ENCODE results near the gene SLC35A5. TPM values are rescaled to one million over a fixed set of nuclear protein-coding genes. Genes with fewer than 3 reads are reported as not detected.
A peak's percentile ranks its signal among the peaks of the same experiment; 100 is the strongest.

The SLC35A5 gene
- polyA plus RNA-seq, 3 donors: 60.8 to 70.5 (median 67.5) TPM

DNA sequence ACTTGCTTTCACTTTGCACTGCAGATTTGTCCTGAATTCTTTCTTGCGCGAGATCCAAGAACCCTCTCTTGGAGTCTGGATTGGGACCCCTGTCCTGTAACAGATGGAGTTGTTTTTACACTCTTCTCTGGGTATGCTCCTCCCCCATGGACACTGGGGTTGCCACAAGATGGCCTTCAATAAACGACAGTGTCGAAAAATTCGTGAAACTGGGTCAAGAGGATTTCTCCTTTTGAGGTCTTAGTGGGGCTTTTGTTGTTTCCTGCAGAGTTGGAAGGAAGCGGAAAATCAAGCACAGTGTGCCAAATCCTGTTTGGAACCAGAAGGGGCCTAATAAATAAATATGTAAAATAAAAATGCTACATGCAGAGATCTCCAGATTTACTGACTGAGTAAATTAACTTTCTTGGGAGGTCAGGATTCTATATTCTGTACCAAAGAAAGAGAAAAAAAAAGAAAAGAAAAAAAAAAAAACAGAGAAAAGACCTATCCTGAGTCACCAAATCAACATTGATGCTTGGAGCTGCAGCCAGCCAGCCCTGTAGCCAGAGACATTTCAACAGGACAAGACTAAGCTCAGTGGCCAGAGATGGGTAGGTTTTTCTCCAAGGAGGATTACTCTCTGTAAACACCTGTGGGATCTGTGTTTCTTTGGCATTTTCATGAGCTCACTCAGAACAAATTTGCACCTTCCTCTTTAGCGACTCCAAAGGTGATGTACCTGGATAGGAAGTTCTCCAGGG, 54.3 kb downstream of the SLC35A5 start:
- DNase-seq: no peak

DNA sequence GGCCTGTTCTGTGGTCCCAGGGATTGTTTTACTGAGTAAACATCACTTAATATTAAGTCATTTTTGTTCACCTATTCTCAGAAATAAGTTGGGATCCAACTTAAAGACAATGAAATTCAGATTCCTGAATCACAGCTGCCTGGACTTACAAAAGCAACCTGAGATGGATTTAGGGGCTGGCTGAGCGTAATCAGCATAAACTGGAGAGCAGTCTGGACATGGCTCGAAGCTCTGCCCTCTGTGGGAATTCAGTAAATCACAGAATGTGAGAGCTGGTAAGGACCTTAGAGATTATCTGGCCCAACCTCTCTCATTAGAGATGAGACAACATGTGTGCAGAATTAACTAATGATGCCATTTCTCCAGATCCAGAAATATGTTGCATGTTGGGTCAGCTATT, 55.4 kb downstream of the SLC35A5 start:
- DNase-seq: no peak

DNA sequence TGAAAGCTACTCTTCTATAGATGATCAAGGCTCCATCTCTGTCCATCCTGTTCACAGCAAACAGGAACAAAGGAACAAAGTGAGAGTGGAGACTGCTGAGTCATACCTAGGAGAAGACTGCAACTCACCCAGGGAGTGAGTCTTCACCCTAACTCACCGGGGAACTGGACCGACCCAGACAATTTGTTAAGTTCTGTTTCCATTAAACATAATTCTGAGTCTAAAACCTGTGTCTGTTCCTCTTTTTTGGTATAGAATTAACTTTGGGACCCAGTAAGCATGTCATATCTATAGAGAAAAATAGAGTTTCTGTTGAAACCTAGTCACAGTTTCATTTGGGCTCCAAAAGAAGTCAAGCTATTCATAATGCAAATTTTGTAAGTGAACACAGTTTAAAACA, 57.5 kb downstream of the SLC35A5 start:
- no peak for DNase-seq

DNA sequence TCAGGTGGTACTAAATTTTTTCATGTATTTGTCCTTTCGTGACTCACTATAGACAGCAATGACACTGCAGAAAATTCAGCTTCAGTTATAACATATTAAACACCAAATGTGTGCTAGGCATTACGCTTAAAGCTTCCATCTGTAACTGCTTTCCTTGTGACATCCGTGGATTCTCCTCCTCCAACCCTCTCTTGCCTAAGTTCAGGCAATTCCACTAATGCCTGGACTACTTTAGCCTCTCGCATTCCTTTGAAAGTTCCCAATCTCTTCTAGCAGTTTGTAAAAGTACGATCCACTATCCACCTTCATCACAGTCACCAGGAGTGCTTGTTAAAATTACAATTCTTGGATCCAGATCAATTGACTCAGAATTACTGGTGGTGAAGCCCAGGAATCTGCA, 61.4 kb downstream of the SLC35A5 start:
- DNase-seq: no peak

DNA sequence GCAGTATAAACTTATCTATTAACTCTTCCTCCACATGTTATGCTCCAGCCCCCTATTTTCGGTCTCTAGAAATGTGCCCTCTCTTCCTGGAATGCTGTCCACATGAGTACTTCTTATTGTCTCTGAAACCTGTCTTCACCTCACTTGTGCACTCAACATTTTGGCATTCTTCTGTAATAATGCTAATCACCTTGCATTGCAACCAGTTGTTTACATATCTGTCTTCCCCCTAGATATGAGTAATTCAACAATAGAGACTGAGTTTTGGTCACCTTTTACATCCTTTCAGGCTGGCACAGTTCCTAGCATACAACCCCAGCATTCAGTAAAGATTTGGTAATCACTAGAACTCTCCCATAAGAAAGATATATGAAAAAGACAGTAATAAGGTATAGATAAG, 61.9 kb downstream of the SLC35A5 start:
- no peak for DNase-seq

DNA sequence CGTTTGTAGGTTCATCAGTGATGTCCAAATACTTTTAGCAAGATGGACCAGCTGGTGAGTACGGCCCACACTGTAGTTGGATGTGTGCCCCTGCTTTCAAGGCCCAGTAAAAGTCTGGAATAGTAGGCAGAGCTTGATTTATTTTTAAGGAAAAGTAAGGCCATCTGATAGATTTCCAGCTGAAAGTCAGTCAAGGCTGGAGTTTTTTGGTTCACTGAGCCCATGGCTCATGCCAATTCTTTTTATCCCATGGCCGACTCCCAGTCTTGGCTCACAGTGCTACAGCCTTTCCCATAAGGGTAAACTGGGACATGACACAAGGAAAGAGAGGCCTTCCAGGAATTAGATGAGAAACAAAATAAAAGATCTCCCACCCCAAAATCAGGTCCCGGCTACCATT, 65.6 kb downstream of the SLC35A5 start:
- no peak for DNase-seq

DNA sequence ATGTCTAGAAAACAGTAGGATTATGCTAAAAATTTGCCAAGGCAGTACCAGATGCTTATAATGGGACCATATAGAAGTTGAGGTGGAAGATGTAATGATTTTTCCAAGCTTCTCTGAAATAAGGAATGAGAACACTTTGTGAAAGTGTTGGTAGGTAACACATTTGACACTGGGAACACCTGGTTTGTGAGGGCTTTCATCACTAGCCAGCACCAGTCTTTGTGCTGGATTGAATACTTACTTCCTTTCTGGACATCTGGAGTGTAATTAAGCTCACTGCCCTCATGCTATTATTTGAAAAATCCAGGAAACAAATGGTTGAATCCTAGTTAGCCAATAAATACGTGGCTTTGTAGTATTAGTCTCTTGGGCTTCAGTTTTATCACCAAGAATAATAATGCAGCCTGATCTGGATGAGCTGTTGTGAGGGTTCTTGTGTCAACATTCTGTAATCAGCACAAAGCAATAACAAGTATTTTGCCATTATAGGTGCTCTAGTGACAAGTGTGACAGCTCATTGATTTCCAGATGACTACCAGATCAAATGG, 66.1 kb downstream of the SLC35A5 start:
- no peak for DNase-seq

DNA sequence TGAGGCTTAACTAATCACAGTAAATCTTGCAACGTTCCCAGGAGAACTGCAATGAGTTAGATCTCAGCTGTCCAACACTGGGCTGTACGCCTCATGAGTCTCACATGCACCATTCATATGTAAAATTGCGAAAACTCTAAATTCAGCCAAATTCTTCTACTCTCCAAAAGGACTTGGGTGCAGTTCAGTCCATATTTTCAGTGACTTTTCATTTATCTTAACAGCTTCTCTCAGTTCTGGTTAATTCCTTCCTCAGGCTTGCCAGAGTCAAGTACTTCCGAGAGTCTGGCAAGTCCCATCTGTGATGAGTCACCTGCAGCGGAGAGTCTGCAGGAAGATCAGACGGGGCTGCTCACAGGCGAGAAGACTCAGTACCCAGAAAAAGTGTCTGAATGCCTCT, 67.6 kb downstream of the SLC35A5 start:
- DNase-seq: no peak

DNA sequence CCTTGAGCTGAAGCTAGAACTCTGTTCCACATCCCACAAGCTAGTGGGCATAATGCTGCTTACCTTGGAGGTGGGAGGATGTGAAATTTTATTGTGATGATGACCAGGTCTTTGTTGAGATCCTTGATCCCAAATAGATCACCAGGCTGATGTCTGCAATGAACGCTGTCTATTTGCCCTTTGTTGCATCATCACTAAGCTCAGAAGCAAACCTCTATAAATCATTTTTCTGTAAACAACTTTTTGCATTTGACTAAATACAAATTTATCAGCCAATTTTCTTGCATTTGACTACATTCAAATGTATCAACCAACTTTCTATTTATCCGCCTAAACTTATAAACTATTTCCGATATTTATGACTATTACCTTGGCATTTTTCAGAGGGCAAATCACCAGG, 69.4 kb downstream of the SLC35A5 start:
- no peak for DNase-seq

DNA sequence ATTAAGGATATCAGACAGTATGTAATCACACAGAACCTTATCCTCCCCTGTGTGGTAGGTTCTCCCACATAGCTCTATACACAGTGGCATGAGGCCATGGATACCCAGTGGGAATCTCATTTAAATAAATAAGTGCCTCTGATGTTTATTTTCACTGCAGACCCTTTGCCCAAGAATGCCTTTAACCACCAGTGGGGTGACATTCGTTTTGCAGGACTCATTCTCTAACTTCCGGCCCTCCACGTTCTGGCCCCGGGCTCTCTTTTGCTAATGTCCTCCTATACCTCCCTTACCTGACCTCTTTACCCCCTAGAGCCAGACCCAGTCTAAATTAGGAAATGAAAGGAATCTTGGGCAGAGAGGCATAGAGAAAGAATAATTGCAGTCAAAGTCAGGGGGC, 70.8 kb downstream of the SLC35A5 start:
- no peak for DNase-seq

DNA sequence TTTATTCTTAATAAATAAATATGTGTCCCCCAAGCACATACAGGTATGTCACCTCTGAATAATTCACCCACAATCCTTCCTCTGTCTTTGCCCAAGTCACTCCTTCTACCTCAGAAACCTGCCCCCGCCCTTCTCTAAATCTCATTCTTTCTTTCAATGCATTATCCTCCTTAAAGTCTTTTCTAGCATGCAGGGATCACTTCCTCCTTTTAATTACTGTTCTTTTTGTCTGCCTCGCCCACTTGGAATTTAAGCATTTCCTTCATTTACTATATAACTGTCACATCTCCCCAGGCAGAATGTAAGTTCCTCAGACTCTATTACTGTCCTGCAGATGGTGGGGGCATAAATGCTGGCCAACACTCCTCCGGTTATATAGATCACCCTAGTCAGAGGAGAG, 71.3 kb downstream of the SLC35A5 start:
- DNase-seq: no peak

DNA sequence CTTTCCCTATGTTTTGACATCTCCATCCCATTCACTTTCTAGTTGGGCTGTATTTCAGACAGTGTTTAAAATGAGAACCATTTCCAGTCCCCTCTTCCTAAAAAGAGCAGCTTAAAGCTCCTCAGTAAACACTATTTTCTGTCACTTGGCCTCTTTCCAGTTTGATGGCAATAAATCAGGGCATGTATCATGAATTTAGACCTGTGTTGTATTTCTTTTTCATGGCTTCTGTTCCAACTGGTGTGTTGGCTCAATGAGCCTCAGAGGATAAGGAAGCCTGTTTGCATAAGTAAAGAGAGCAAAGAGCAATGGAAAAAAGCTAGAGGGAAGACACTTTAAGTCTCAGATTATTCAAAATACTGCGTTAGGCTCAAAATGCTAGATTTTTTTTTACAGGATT, 71.9 kb downstream of the SLC35A5 start:
- peak; percentile 87 for DNase-seq

DNA sequence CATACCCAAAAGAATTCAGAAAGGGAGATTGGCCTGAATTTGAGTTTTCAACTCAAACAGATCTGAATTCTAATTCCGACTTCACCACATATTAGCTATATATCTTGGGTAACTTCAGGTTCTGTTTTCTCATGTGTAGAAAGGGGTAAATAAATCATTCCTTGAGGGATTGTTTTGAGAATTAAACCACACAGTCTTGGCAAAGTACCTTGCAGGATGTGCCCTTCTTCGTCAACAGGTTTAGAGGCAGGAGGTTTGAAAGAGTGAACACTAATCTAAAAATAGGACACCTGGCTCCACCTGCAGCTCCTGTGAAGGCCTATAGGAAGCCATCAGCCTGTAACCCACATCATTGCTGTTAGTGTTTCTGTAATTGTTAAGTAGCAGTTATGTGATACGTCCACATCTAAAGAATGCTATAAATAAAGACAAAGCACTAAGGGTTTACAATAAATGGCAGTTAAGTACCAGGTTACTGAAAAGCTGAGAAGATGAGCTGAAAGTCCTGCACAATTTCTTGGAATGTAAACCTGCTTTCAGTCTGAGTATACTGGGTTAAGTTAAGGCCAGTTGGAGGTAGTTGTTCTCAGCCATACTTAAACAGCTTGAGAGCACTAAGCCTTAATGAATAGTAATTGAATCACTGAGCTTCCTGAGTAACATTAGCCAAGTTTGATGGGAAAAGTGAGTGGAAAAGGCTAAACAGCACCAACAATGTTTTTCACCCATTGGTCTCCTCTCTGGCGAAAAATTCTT, 73.1 kb downstream of the SLC35A5 start:
- DNase-seq: no peak

Other genes with a start within 250 kb of the SLC35A5 start
- 10 to 100 TPM; 34.1 to 41.0 (median 37.6) TPM for gene CD200, start 228.9 kb upstream of the SLC35A5 start, polyA plus RNA-seq (ENCODE audit: insufficient read length in 3 of 3)
- gene BTLA, start 62.6 kb upstream of the SLC35A5 start, polyA plus RNA-seq (ENCODE audit: insufficient read length in 3 of 3): under 1 TPM; 0.41 to 0.88 (median 0.53) TPM
- 10 to 100 TPM; 42.5 to 52.0 (median 51.0) TPM for gene ATG3, start 83 bp upstream of the SLC35A5 start, polyA plus RNA-seq (ENCODE audit: insufficient read length in 3 of 3)
- gene CCDC80, start 79.1 kb downstream of the SLC35A5 start, polyA plus RNA-seq (ENCODE audit: insufficient read length in 3 of 3): 10 to 100 TPM; 66.3 to 97.8 (median 75.3) TPM